ENCODE results near the gene TRIM50. TPM values are rescaled to one million over a fixed set of nuclear protein-coding genes. Genes with fewer than 3 reads are reported as not detected.
"Not testable (repeated sequence)": the region's sequence is repeated elsewhere in the genome, so short reads cannot be mapped to it uniquely, and the experiment has no call there.

TRIM50 gene
- polyA plus RNA-seq, 1 experiment: not detected

GRCh38 chr7:73308074-73308664, 19.7 kb downstream of the TRIM50 start:
- Histone ChIP-seq H3K9me3 (ENCODE audit: control insufficient read depth, insufficient read depth, low read length) (no peaks in the 10 kb centered on the region; the same call in 1 of the 2 replicates), H3K4me3 (ENCODE audit: low read depth, low read length) (peak overlapping the region; percentile 71), H3K27me3 (ENCODE audit: control insufficient read depth, insufficient read depth, low read length) (no peaks in the 10 kb centered on the region), H3K27ac (ENCODE audit: low read depth, low read length) (no peak overlapping the region)
- TF ChIP-seq, protein P1, sequence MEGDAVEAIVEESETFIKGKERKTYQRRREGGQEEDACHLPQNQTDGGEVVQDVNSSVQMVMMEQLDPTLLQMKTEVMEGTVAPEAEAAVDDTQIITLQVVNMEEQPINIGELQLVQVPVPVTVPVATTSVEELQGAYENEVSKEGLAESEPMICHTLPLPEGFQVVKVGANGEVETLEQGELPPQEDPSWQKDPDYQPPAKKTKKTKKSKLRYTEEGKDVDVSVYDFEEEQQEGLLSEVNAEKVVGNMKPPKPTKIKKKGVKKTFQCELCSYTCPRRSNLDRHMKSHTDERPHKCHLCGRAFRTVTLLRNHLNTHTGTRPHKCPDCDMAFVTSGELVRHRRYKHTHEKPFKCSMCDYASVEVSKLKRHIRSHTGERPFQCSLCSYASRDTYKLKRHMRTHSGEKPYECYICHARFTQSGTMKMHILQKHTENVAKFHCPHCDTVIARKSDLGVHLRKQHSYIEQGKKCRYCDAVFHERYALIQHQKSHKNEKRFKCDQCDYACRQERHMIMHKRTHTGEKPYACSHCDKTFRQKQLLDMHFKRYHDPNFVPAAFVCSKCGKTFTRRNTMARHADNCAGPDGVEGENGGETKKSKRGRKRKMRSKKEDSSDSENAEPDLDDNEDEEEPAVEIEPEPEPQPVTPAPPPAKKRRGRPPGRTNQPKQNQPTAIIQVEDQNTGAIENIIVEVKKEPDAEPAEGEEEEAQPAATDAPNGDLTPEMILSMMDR (IDR thresholded peaks at IDR 0.05; ENCODE audit: low read depth, low read length): no peak
- no peak for DNase-seq (ENCODE audit: low read depth, low spot score)
- ChIA-PET POLR2A (interaction anchor here (0.6 kb wide), 2 partner anchors 92 to 164 kb away, joined by 3 read pairs; no protein-coding TSS in a partner anchor), CTCF (no interaction called here)

DNA sequence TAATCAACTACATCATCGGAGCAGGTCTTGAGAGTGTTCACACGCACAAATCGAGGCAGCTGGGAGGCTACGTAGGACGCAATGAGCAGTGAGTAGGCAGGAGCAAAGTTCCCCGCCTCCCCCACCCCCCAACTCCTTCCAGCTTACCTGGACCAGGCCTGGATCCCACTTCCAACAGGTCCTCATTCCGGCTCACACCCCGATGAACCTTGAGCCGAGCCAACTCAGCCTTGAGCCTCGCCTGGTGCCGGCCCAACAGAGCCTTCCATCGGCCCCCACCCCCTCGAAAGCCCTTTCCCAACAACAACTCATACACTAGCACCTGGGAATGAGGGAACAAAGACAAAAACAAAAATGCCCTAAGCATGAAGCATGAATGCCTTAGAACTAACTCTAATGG, 20.4 kb downstream of the TRIM50 start:
- H3K9me3 ChIP-seq (ENCODE audit: control insufficient read depth, insufficient read depth, low read length): no peaks in the 10 kb centered on the region; the same call in 1 of the 2 replicates
- no peak overlapping the region for H3K4me3 ChIP-seq (ENCODE audit: low read depth, low read length)
- CTCF ChIA-PET: interaction anchor here (1.0 kb wide), 1 partner anchor 35 kb away, joined by 3 read pairs; no protein-coding TSS in a partner anchor
- DNase-seq (ENCODE audit: low read depth, low spot score): no peak
- no peaks in the 10 kb centered on the region for H3K27me3 ChIP-seq (ENCODE audit: control insufficient read depth, insufficient read depth, low read length)
- no peak overlapping the region for H3K27ac ChIP-seq (ENCODE audit: low read depth, low read length)
- POLR2A ChIA-PET: no interaction called here
- TF ChIP-seq, protein P1 (IDR thresholded peaks at IDR 0.05; ENCODE audit: low read depth, low read length): no peak

DNA sequence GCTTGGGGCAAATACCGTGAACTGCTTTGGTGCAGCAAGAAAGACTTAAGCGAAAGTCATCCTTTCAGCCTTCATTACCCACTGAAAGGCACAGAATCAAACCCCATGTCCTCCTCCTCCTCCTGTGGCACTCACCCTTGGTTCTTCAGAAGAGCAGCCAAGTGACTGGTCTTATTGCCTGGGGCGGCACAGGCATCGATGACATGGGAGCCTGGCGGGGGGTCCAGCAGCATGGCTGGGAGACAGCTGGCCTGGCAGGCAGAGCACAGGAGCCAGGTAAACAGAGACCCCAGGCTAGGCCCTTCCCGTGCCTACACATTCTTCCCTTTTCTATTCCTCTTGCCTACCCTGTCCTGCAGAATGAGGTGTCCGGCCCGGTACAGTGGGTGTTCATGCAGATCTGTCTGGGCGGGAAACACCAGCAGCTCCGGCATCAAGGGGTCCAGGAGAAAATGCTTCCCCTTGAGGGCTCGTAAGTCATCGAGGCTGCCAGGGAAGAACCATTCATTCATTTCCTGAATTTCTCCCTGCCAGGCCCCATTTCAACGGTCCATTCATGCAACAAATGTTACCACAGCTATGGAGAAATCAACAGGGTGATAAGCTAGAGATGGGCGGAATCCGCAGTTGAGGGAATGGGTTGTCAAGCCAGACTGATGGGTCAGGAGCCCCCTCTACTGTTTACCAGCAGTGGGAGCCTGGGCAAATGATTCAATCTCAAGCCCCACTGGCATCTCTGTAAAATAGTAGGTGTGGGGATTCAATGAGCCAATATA, 23.1 kb downstream of the TRIM50 start:
- not testable (repeated sequence) for DNase-seq (ENCODE audit: low read depth, low spot score); H3K27me3 ChIP-seq (ENCODE audit: control insufficient read depth, insufficient read depth, low read length); H3K9me3 ChIP-seq (ENCODE audit: control insufficient read depth, insufficient read depth, low read length); H3K4me3 ChIP-seq (ENCODE audit: low read depth, low read length); H3K27ac ChIP-seq (ENCODE audit: low read depth, low read length)
- ChIA-PET POLR2A (interaction anchor here (0.6 kb wide), 1 partner anchor 67 kb away, joined by 3 read pairs; no protein-coding TSS in a partner anchor), CTCF (interaction anchor here (0.6 kb wide), 1 partner anchor 40 kb away, joined by 3 read pairs; no protein-coding TSS in a partner anchor)
- TF ChIP-seq, protein P1 (IDR thresholded peaks at IDR 0.05; ENCODE audit: low read depth, low read length): 0 out of 2 replicates have a peak, but pooled peaks have one; percentile 7

GRCh38 chr7:73304071-73304470, 23.8 kb downstream of the TRIM50 start:
- TF ChIP-seq, protein P1 (IDR thresholded peaks at IDR 0.05; ENCODE audit: low read depth, low read length): no peak
- Histone ChIP-seq H3K27ac (ENCODE audit: low read depth, low read length) (no peak overlapping the region), H3K9me3 (ENCODE audit: control insufficient read depth, insufficient read depth, low read length) (no peaks in the 10 kb centered on the region; the same call in 1 of the 2 replicates), H3K4me3 (ENCODE audit: low read depth, low read length) (no peak overlapping the region), H3K27me3 (ENCODE audit: control insufficient read depth, insufficient read depth, low read length) (no peaks in the 10 kb centered on the region)
- DNase-seq (ENCODE audit: low read depth, low spot score): no peak
- ChIA-PET POLR2A (interaction anchor here (0.6 kb wide), 1 partner anchor 67 kb away, joined by 3 read pairs; no protein-coding TSS in a partner anchor), CTCF (no interaction called here)

DNA sequence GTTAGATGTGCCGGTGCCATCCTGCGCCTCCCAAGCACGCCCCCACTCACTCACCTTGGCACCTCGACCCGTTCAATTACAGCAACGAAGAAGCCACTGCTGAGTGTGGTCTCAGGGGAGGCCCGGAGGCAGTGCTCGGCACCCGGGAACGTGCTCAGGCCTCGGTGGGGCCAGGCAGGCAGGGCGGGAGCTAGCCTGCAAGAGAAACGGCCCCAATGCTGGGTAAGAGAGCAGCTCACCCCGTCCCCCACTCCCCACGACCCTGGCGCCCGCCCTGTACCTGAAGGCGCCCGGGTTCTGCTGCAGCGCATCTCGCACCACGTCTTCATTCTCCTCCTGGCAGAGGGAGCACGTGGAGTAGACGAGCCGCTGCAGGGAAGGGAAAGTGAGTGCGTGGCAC, 24.3 kb downstream of the TRIM50 start:
- H3K9me3 ChIP-seq (ENCODE audit: control insufficient read depth, insufficient read depth, low read length): no peaks in the 10 kb centered on the region; the same call in 1 of the 2 replicates
- no peak for DNase-seq (ENCODE audit: low read depth, low spot score)
- ChIA-PET CTCF (no interaction called here), POLR2A (no interaction called here)
- no peaks in the 10 kb centered on the region for H3K27me3 ChIP-seq (ENCODE audit: control insufficient read depth, insufficient read depth, low read length)
- no peak overlapping the region for H3K27ac ChIP-seq (ENCODE audit: low read depth, low read length)
- TF ChIP-seq, protein P1 (IDR thresholded peaks at IDR 0.05; ENCODE audit: low read depth, low read length): no peak
- H3K4me3 ChIP-seq (ENCODE audit: low read depth, low read length): no peak overlapping the region

DNA sequence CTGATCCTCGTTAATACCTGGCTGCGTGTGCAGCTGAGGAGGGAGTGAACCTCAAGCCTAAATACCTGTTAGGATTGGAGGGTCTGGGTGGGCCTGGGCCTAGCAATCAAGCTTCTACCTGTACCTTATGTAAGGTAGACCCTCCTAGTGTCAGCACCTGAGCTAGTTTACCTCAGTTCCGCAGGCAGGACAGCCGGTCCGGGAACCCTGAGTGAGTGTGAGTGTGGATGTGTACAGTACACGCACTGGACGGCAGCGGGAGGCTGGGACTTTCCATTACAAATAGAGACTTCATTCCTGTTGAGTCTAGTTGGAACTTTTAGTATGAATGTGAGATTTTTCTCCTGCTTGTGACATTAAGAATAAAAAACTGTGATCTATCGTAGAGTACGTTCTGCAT, 25.0 kb downstream of the TRIM50 start:
- H3K9me3 ChIP-seq (ENCODE audit: control insufficient read depth, insufficient read depth, low read length); POLR2A ChIA-PET; H3K4me3 ChIP-seq (ENCODE audit: low read depth, low read length); H3K27ac ChIP-seq (ENCODE audit: low read depth, low read length); H3K27me3 ChIP-seq (ENCODE audit: control insufficient read depth, insufficient read depth, low read length); CTCF ChIA-PET; DNase-seq (ENCODE audit: low read depth, low spot score): not testable (repeated sequence)

DNA sequence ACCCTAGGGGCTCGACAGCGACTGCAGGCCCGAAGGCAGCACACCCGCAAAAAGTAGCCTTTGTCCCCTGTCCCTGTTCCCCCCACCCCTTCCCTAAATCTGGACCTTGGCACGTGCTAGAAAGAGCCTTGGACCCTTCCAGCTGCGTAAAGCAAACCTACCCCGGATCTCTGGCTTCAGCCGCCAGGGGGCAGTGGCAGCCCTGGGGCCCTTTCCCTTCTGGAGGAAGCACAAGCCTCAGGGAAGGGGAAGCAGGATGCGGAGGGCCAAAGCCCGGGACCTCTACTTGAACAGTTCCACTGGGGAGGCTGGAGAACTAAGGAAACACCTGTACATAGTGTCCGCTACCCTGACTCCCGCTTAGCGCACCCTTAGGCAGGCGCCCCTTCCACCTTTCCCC, 26.8 kb downstream of the TRIM50 start:
- CTCF ChIA-PET; H3K27me3 ChIP-seq (ENCODE audit: control insufficient read depth, insufficient read depth, low read length); H3K9me3 ChIP-seq (ENCODE audit: control insufficient read depth, insufficient read depth, low read length); H3K27ac ChIP-seq (ENCODE audit: low read depth, low read length); DNase-seq (ENCODE audit: low read depth, low spot score); H3K4me3 ChIP-seq (ENCODE audit: low read depth, low read length); POLR2A ChIA-PET: not testable (repeated sequence)
